Measurements from ENCODE around the gene FAM209B.

Gene FAM209B

DNA sequence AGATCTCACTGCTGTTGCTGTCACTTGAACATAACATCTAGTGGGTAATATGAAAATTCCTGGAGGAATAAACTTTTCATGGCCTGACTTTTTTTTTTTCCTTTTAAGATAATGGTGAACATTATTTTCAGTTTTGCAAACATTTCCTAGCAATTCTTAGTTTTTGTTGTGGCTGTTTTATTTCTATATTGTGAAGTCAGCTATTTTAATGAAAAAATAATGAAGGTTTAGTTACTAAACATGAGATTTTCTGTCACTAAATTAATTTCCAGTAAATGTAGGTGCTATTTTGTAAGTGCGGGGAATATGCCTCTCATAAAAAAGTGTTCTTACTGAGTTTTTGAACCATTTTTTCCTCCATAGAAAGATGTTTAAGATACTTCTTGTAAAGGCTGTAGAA lies 31.9 kb upstream of the FAM209B start:
- no peak overlapping the region for H3K9ac ChIP-seq (ENCODE audit: low read length)
- peaks cover 5% of the 10 kb centered on the region for H3K79me2 ChIP-seq (ENCODE audit: low read length)
- no peak for DNase-seq
- H4K20me1 ChIP-seq (ENCODE audit: insufficient read depth, low read length) = no peaks in the 10 kb centered on the region
- H3K27me3 ChIP-seq (replicated peaks; ENCODE audit: insufficient read depth, low read length) = no peaks in the 10 kb centered on the region
- H3K4me3 ChIP-seq (ENCODE audit: low read length) = no peak overlapping the region
- no peaks in the 10 kb centered on the region for H3K4me1 ChIP-seq (ENCODE audit: low read length)
- no peak overlapping the region for H3K27ac ChIP-seq (ENCODE audit: low read length)
- no peak overlapping the region for H2AFZ ChIP-seq (ENCODE audit: low read length)
- no peaks in the 10 kb centered on the region for H3K36me3 ChIP-seq (replicated peaks; ENCODE audit: insufficient read depth, low read length)
- no peaks in the 10 kb centered on the region for H3K9me3 ChIP-seq (replicated peaks; ENCODE audit: insufficient read depth, low read length)
- H3K9me2 ChIP-seq (replicated peaks; ENCODE audit: insufficient read depth, low read length) = no peaks in the 10 kb centered on the region
- TF ChIP-seq, protein P1, sequence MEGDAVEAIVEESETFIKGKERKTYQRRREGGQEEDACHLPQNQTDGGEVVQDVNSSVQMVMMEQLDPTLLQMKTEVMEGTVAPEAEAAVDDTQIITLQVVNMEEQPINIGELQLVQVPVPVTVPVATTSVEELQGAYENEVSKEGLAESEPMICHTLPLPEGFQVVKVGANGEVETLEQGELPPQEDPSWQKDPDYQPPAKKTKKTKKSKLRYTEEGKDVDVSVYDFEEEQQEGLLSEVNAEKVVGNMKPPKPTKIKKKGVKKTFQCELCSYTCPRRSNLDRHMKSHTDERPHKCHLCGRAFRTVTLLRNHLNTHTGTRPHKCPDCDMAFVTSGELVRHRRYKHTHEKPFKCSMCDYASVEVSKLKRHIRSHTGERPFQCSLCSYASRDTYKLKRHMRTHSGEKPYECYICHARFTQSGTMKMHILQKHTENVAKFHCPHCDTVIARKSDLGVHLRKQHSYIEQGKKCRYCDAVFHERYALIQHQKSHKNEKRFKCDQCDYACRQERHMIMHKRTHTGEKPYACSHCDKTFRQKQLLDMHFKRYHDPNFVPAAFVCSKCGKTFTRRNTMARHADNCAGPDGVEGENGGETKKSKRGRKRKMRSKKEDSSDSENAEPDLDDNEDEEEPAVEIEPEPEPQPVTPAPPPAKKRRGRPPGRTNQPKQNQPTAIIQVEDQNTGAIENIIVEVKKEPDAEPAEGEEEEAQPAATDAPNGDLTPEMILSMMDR (IDR thresholded peaks at IDR 0.05; ENCODE audit: low read length) = no peak
- TF ChIP-seq EZH2 (optimal IDR thresholded peaks at IDR 0.05; ENCODE audit: low read depth, low read length) (no peak), EZH2phosphoT487 (IDR thresholded peaks at IDR 0.05; ENCODE audit: low read length) (no peak)
- no peaks in the 10 kb centered on the region for H3F3A ChIP-seq (ENCODE audit: insufficient read depth, low read length)
- no peak overlapping the region for H3K4me2 ChIP-seq (ENCODE audit: low read depth, low read length)

DNA sequence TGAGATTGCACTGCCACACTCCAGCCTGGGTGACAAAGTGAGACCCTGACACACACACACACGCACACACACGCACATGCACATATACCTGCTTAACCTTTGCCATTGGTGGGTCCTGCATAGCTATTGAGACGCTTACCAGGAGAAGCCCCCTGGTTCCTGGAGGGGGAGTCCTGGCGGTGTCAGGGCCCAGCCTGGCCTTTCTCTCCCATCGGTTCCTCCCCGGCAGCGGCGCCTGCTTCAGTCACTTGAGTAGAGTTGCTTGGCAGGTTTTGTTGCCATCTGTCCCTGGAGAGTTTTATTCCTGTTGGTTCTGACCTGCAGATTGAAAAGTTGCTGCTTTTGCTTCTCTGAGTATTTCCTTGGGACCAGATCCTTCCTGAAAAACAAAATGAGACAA lies 29.1 kb upstream of the FAM209B start:
- Histone ChIP-seq H3K36me3 (replicated peaks; ENCODE audit: insufficient read depth, low read length) (no peaks in the 10 kb centered on the region), H2AFZ (ENCODE audit: low read length) (no peak overlapping the region), H3K27me3 (replicated peaks; ENCODE audit: insufficient read depth, low read length) (no peaks in the 10 kb centered on the region), H3K9ac (ENCODE audit: low read length) (no peak overlapping the region), H3K4me2 (ENCODE audit: low read depth, low read length) (no peak overlapping the region), H3K9me2 (replicated peaks; ENCODE audit: insufficient read depth, low read length) (no peaks in the 10 kb centered on the region), H3K4me1 (ENCODE audit: low read length) (no peaks in the 10 kb centered on the region), H4K20me1 (ENCODE audit: insufficient read depth, low read length) (no peaks in the 10 kb centered on the region), H3K79me2 (ENCODE audit: low read length) (peaks cover 7% of the 10 kb centered on the region), H3K4me3 (ENCODE audit: low read length) (no peak overlapping the region), H3K9me3 (replicated peaks; ENCODE audit: insufficient read depth, low read length) (no peaks in the 10 kb centered on the region), H3F3A (ENCODE audit: insufficient read depth, low read length) (no peaks in the 10 kb centered on the region), H3K27ac (ENCODE audit: low read length) (no peak overlapping the region)
- TF ChIP-seq EZH2phosphoT487 (IDR thresholded peaks at IDR 0.05; ENCODE audit: low read length) (no peak), EZH2 (optimal IDR thresholded peaks at IDR 0.05; ENCODE audit: low read depth, low read length) (no peak)
- TF ChIP-seq, protein P1 (IDR thresholded peaks at IDR 0.05; ENCODE audit: low read length) = no peak
- no peak for DNase-seq

DNA sequence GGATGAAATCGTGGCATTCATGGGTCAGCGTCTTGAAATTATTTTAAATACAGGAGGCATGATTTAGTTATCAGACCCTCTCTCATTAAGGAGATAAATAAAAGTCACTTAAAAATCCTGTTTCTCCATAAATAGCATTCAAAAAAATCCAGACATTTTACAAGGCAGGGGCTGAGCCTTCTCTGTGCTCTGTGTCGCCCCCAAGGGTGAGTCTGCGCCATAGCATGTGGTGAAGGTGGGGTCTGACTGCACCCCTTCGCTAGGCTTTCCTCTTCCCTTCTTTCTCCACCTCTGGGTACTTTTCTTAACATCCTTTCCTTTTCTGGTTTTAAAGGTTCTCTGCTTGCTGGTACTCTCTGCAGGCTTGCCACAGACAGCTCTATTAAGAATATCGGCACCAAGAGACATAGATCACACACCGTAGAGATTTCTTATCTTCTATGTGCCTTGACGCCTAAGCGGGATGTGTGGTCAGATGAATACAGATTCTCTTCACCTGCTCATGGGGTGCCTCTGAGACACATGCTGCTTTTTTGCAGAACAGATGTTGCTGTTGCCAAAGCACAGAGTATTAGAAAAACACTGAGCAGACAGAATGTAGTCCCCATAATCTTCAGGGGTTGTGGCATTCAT lies 28.6 kb upstream of the FAM209B start:
- Histone ChIP-seq H3K36me3 (replicated peaks; ENCODE audit: insufficient read depth, low read length) (no peaks in the 10 kb centered on the region), H3K27me3 (replicated peaks; ENCODE audit: insufficient read depth, low read length) (no peaks in the 10 kb centered on the region), H3F3A (ENCODE audit: insufficient read depth, low read length) (no peaks in the 10 kb centered on the region), H3K27ac (ENCODE audit: low read length) (no peak overlapping the region), H2AFZ (ENCODE audit: low read length) (no peak overlapping the region), H3K4me3 (ENCODE audit: low read length) (no peak overlapping the region), H3K9me3 (replicated peaks; ENCODE audit: insufficient read depth, low read length) (no peaks in the 10 kb centered on the region), H3K9me2 (replicated peaks; ENCODE audit: insufficient read depth, low read length) (no peaks in the 10 kb centered on the region), H4K20me1 (ENCODE audit: insufficient read depth, low read length) (no peaks in the 10 kb centered on the region), H3K4me2 (ENCODE audit: low read depth, low read length) (no peak overlapping the region), H3K4me1 (ENCODE audit: low read length) (no peaks in the 10 kb centered on the region), H3K79me2 (ENCODE audit: low read length) (peaks cover 7% of the 10 kb centered on the region), H3K9ac (ENCODE audit: low read length) (no peak overlapping the region)
- DNase-seq = no peak
- TF ChIP-seq, protein P1 (IDR thresholded peaks at IDR 0.05; ENCODE audit: low read length) = peak; percentile 36
- no peak for TF ChIP-seq EZH2phosphoT487 (IDR thresholded peaks at IDR 0.05; ENCODE audit: low read length)
